Superior temporal gyrus (tissue), 1 donor: ENCODE data around the gene CPZ.
"Not testable (repeated sequence)": the region's sequence is repeated elsewhere in the genome, so short reads cannot be mapped to it uniquely, and the experiment has no call there.

Experiments used
- DNase-seq: peaks from one replicate; pipeline ENCODE4 v3.0.0-alpha.2; 2016; ENCODE audit errors: extremely low spot score

CPZ gene

DNA sequence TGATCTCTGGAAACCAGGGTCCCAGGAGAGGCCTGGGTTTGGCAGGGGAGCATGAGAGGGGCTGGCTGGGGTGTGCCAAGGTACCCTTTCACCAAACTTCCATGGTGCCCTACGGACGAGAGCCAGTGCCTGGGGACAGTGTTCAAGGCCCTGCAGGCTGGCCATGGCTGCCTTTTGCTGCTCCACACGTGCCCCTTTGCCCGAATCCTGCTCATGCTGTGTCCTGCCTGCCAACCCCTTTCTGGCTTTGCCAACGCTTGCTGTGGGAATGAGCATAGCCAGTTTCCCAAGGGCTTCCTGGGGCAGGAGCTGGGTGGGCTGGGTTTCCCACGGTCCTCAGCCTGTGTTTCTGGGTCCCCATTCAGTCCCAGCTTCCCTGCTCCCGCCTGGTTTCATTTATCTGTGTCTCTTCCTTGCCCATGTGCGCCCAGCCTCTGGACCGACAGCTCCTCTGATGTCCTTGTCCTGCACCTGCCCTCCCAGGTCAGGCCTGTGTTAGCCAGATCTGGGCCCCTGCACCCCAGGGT is 17.3 kb downstream of the CPZ start:
- DNase-seq, result no peak

DNA sequence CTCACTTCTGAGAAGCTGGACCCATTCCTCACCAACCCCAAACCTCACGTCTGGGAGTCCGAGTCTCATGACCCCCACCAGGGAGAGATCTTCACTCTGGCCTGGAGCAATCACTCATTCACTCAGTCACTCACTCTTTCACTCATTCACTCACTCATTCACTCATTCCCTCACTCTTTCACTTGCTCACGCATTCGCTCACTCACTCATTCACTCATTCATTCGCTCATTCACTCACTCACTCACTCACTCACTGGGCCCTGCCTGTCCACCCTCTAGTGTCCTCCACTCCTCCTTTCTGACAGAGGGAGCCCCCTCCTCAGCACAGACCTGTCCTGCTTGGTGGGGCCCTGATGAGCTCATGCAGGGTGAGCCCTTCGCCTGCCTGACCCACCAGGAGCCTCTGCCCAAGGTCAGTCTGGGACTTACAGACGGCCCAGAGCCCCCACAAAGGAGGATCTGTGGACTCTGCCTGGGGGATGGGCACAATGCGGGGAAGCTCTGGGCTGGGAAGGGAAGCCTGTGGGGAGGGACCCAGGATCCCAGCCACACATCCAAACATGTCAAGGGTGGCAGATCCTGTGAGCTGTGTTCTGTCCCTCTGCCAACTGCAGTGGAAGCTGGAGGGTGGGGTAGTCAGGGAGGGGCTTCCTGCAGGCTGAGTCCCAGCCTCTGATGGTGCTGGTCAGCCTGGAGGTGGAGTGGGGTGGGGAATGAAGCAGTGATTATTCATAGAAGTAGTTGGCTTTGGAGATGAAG is 18.5 kb downstream of the CPZ start:
- no peak for DNase-seq

- DNase-seq, result no peak
These were observed 20.1 kb downstream of the CPZ start for GRCh38 chr4:8612646-8613045.

DNA sequence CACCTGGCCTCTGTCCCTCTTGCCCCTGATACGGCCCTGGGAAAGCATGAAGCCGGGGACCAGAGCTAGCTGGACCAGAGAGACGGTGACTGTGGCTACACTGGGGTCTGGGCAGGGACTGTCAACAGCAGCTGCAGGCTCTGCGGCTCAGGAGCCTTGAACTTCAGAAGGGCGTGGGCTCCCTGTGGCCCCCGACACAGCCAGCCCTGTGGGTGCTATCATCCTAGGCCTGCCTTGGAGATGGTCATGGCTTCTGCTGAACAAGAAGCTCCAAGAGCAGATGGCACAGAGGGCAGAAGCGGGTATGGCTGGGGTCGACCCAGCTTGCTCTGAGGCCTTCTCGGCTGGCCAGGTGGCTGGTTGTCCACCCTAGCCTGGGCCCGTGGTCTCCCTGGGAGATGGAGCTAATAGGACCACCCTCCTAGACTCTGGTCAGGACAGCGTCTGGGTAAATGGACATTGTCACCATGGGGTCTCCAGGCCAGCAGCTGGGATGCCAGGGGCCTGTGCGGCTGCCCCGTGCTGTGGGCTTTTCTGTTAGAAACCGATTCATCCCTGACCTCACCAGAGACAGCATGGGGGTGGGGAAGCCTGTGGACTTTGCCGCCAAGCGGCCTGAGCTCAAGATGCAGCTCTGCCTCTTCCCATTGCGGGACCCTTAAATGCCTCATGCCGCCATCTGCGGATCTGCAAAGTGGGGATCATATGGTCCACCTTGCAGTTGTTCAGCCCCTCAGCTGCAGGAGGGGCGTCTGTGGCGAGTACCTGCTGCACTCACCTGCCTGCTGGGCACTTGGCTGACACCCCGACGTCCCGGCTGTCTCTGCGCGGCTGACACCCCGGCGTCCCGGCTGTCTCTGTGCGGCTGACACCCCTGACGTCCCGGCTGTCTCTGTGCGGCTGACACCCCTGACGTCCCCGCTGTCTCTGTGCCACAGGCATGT is 21.1 kb downstream of the CPZ start:
- DNase-seq, result no peak

- no peak for DNase-seq
These were observed 22.0 kb downstream of the CPZ start for GRCh38 chr4:8614365-8615193.

DNA sequence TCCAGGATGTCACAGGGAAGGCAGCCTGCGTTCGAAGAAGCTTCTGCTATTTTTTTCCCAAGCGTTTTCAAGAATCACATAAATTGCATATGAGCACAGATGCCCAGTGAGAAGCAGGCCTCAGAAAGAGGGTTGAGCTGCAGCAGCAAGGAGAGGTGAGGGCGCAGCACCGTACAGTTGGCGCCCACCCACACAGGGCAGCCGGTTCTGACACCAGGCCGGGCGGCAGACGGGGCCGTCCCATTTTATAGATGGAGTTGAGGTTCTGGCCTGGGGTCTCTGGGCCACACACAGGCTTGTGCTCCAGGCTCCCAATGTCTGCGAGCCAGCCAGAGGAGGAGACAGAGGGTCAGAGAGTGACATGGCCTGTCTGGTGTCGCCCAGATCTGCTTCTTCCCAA is 22.8 kb downstream of the CPZ start:
- DNase-seq, result no peak

GRCh38 chr4:8615921-8616787 is 23.6 kb downstream of the CPZ start:
- DNase-seq, result no peak

- no peak for DNase-seq
These were observed 24.3 kb downstream of the CPZ start for GRCh38 chr4:8616831-8617230.

GRCh38 chr4:8617486-8618040 is 25.0 kb downstream of the CPZ start:
- DNase-seq, result no peak

GRCh38 chr4:8618421-8618820 is 25.9 kb downstream of the CPZ start:
- DNase-seq, result no peak

GRCh38 chr4:8618961-8619720 is 26.6 kb downstream of the CPZ start:
- no peak for DNase-seq

DNA sequence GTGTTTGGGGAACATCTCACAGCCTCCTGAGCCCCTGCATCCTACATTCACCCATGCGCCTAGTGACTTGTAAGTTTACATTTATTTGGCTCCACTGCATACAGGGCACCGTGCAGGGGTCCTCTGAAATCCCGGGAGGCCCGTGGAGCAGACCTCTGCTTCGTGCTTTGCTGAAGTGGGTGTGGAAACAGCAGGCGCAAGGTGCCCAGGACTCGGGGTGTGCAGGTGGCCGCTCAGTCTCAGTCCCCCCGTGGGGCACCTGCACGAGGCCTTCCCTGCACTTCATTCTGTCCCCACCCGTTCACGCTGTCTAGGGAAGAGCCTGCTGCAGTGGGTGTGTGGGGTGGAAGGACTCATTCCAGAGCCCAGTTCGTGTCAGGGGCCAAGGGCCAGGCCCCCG is 28.6 kb downstream of the CPZ start:
- DNase-seq, result not testable (repeated sequence)

- not testable (repeated sequence) for DNase-seq
These were observed 32.2 kb downstream of the CPZ start for GRCh38 chr4:8624601-8625272.

- DNase-seq, result not testable (repeated sequence)
These were observed 37.8 kb downstream of the CPZ start for GRCh38 chr4:8630240-8630905.

DNA sequence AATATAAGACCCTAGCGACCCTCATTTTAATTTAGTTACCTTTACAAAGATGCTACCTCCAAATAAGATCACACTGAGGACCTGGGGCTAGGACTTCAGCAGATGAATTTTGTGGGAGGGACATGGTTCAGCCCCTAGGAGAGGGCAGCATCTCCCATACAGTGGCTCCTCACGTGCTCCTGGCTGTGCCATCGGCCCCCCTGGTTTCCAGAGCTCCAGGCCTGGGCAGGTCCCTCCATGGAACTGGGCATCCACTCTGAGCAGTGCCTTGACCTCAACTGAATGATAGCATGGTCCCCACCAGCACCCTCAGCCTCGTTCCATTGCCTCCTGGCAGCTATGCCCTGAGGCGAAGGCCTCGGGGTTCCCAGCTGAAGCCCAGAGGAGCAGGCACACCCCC is 39.3 kb downstream of the CPZ start:
- not testable (repeated sequence) for DNase-seq

DNA sequence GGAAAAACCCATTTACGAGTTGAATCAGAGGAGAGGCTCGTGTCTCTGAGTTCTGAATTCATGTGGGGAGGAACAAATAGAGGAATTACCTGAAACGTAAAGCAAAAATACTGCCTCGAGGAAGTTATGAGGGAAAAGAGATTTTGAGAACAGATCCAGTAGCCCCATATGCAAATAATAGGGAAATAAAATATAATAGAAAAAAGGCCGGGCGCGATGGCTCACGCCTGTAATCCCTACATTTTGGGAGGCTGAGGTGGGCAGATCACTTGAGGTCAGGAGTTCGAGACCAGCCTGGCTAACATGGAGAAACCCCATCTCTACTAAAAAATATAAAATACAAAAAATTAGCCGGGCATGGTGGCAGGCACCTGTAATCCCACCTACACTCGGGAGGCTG is 42.2 kb downstream of the CPZ start:
- not testable (repeated sequence) for DNase-seq

- DNase-seq, result not testable (repeated sequence)
These were observed 43.5 kb downstream of the CPZ start for GRCh38 chr4:8635897-8636554.

DNA sequence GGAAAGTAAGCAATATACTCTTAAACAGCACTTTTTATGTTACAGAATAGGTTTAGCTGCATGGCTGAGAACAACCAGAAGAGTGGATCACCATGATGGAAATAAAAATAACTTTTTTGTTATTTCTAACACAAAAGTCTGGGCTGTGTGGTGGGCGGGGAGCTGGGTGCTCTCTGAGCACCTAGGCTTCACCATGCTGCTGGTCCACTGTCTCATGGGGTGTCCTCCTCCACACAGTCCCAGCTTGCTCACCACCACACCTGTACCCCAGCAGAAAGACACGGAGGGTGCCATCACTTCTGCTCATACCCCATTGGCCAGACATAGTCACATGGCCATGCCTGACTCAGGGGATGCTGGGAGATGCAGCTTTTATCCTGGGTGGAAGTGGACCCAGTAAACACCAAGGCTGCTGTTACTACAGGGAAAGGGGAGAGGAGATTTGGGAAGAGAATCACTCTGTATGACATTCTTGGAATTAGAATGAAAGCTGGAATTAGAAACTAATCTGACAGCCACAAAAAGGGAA is 45.0 kb downstream of the CPZ start:
- no peak for DNase-seq
